Caki2 (cell line): ENCODE data around the gene MFAP4. TPM values are rescaled to one million over a fixed set of nuclear protein-coding genes. Genes with fewer than 3 reads are reported as not detected.

Experiments
- total RNA-seq: library from RNA; depleted of rRNA; stranded (reverse); fragments of >200 nt; shearing (Covaris generic); gene quantifications from 2 replicates; pipeline ENCODE4 v1.2.3, GENCODE V29; 2014; ENCODE audit warnings: low replicate concordance; rRNA removed

MFAP4 gene
- total RNA-seq, 1 experiment from 2014 or later: not detected

Other genes with a start within 250 kb of the MFAP4 start
- gene EPN2, start 149.8 kb downstream of the MFAP4 start, total RNA-seq: 14.8 and 19.1 TPM in 2 replicates
- gene B9D1, start 24.5 kb downstream of the MFAP4 start, total RNA-seq: 55.1 and 60.4 TPM in 2 replicates
- 0.55 and 3.9 TPM in 2 replicates for gene MAPK7, start 8.7 kb downstream of the MFAP4 start, total RNA-seq
- gene RNF112, start 24.0 kb upstream of the MFAP4 start, total RNA-seq: 1.5 and 1.6 TPM in 2 replicates
- 7.2 and 18.0 TPM in 2 replicates for gene SLC47A1, start 146.7 kb upstream of the MFAP4 start, total RNA-seq